ENCODE results near the gene DGUOK.

The DGUOK gene

DNA sequence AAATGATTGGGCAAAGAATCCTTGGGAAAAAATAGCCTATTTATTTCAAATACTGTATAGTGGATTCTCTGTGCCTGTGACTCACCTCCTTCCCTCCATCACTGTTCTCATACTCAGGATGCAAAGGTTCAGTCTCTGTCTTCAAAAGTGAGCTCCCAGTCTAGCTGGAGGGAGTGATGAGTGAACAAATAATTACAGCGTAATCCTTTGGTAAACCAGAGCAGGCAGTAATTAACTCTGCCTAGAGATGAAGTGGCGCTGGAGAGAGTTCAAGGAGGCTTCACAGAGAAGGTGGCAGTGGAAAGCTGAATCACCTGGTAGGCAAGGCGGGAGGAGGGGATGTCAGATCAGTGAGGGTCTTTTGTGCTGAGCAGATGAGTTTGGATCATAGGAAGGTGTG is 6.5 kb downstream of the DGUOK start:
- Histone ChIP-seq H3K27ac (no peak overlapping the region), H3K36me3 (peaks cover 0 to 13% (median 8%) of the 10 kb centered on the region in 3 donors), H3K4me3 (no peak overlapping the region), H3K9me3 (no peaks in the 10 kb centered on the region), H3K27me3 (no peaks in the 10 kb centered on the region), H3K4me1 (peaks cover 0 to 68% (median 27%) of the 10 kb centered on the region in 4 donors)
- TF ChIP-seq, protein P1, sequence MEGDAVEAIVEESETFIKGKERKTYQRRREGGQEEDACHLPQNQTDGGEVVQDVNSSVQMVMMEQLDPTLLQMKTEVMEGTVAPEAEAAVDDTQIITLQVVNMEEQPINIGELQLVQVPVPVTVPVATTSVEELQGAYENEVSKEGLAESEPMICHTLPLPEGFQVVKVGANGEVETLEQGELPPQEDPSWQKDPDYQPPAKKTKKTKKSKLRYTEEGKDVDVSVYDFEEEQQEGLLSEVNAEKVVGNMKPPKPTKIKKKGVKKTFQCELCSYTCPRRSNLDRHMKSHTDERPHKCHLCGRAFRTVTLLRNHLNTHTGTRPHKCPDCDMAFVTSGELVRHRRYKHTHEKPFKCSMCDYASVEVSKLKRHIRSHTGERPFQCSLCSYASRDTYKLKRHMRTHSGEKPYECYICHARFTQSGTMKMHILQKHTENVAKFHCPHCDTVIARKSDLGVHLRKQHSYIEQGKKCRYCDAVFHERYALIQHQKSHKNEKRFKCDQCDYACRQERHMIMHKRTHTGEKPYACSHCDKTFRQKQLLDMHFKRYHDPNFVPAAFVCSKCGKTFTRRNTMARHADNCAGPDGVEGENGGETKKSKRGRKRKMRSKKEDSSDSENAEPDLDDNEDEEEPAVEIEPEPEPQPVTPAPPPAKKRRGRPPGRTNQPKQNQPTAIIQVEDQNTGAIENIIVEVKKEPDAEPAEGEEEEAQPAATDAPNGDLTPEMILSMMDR (IDR thresholded peaks at IDR 0.05), result no peak
- no peak for DNase-seq
- intact Hi-C loops (cut with DNase I; ENCODE audit: low total_unique reads), result loop anchor here (5.0 kb wide), 1 partner anchor 49 kb away; the partner anchor contains the start of gene TET3

DNA sequence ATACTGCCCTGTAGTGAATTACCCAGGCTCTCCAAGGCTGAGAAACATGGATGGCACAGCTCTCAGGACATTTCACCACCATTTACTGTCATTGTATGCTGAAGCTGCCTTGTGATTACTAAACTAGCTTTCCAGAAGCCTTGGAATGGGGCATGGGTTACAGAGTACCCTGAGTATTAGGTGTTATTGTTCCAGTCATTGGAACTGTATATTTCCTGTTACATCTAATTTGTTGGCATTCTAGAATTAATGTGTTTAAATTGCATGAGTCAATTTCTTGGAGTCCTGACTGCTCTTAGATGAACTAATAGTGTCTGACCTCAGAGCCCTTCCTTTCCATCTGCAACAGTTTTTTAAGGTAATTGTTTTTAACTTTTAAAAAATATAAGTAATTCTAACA is 9.0 kb downstream of the DGUOK start:
- Histone ChIP-seq H3K4me3 (no peak overlapping the region), H3K27ac (no peak overlapping the region), H3K27me3 (no peaks in the 10 kb centered on the region), H3K4me1 (peaks cover 0 to 51% (median 12%) of the 10 kb centered on the region in 4 donors), H3K9me3 (no peaks in the 10 kb centered on the region), H3K36me3 (peaks cover 0 to 13% (median 8%) of the 10 kb centered on the region in 3 donors)
- intact Hi-C loops (cut with DNase I; ENCODE audit: low total_unique reads), result no loop called here
- DNase-seq, result no peak
- TF ChIP-seq, protein P1 (IDR thresholded peaks at IDR 0.05), result no peak

DNA sequence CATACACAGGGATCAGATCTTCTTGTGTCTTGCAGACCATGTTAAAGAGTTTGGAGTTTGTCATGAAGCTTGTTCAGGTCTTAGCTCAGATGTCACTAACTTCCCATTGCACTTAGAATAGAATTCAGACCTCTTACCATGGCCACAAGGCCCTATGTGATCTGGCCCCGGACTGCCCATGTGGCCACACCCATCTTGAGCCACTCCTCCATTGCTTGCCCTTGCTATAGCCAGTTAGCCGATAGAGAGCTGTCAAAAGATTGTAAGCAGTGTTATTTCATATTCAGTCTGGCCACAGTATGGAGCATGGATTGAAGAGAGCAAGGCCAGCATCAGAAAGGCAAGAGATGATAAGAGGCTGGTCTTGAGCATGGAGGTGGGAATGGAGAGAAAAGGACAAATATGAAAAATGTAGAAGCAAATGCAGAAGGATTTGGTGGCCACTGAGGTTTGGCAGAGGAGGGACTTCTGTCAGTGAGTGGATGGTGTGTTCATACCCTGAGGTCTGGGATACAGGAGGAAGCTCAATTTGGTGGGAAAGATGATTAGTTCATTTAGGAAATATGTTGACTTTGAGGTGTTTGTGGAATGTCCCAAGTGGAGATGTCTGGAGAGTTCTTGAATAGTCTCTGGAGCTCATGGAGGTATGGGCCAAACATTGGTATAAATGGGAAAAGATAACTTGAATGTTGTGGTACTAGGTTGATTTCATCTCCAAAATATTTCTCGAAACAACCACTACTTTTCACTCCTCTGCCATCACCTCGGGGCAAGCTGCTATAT is 10.6 kb downstream of the DGUOK start:
- TF ChIP-seq, protein P1 (IDR thresholded peaks at IDR 0.05), result no peak
- H3K9me3 ChIP-seq, result no peaks in the 10 kb centered on the region
- H3K36me3 ChIP-seq, result peaks cover 0 to 13% (median 8%) of the 10 kb centered on the region in 3 donors
- no peak overlapping the region for H3K4me3 ChIP-seq
- H3K27me3 ChIP-seq, result no peaks in the 10 kb centered on the region
- intact Hi-C loops (cut with DNase I; ENCODE audit: low total_unique reads), result no loop called here
- DNase-seq, result no peak
- H3K4me1 ChIP-seq, result peaks cover 0 to 39% (median 14%) of the 10 kb centered on the region in 4 donors
- H3K27ac ChIP-seq, result no peak overlapping the region

DNA sequence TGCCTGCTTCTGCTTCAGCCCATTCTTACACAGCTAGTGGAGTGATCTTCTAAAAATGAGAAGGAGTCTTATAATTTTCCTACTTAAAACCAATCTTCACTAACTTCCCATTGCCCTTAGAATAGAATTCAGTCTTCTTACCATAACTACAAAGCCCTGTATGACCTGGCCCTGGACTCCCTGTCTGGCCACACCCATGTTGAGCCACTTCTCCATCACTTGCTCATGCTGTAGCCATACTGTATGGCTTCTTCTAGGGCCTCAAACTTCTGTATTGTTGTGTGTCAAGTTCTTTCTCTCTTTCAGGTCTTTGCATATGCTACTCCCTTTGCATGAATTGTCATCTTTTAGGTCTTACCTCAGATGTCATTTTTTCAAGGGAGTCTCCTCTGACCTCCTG is 11.2 kb downstream of the DGUOK start:
- Histone ChIP-seq H3K27me3 (no peaks in the 10 kb centered on the region), H3K4me3 (no peak overlapping the region), H3K36me3 (peaks cover 0 to 10% (median 5%) of the 10 kb centered on the region in 3 donors), H3K27ac (no peak overlapping the region), H3K4me1 (peaks cover 0 to 36% (median 14%) of the 10 kb centered on the region in 4 donors), H3K9me3 (no peaks in the 10 kb centered on the region)
- TF ChIP-seq, protein P1 (IDR thresholded peaks at IDR 0.05), result no peak
- DNase-seq, result no peak
- intact Hi-C loops (cut with DNase I; ENCODE audit: low total_unique reads), result no loop called here

DNA sequence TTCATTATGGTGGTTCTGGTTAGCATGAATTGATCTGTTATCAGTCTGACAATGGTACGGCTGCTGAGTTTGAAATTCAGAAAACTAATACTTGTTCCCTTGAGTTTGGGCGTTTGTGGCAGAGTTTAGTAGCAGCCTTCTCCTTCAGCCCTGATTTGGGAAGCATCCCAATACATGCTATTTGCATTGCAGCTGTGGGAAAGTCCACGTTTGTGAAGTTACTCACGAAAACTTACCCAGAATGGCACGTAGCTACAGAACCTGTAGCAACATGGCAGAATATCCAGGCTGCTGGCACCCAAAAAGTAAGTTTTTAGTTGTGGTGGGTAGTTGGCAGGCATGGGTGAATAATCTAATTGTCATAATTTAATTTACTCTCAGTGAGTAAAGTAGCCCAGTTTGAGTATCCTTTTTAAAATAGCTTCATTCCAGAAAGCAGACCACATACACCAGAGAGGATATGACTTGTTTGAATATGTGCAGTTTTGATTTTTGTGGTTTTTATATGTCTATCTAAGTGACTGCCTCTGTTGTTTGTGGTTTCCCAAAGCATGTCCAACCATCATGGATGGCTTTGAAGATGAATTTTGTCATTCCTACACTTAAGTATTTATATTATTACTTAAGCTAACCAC is 12.2 kb downstream of the DGUOK start:
- H3K4me1 ChIP-seq, result peaks cover 0 to 36% (median 14%) of the 10 kb centered on the region in 4 donors
- H3K4me3 ChIP-seq, result no peak overlapping the region
- TF ChIP-seq, protein P1 (IDR thresholded peaks at IDR 0.05), result no peak
- H3K27ac ChIP-seq, result no peak overlapping the region
- H3K27me3 ChIP-seq, result no peaks in the 10 kb centered on the region
- H3K36me3 ChIP-seq, result peaks cover 0 to 12% (median 10%) of the 10 kb centered on the region in 3 donors
- DNase-seq, result no peak
- no peaks in the 10 kb centered on the region for H3K9me3 ChIP-seq
- intact Hi-C loops (cut with DNase I; ENCODE audit: low total_unique reads), result no loop called here

Measured in tibial artery (tissue), 4 donors.